CD4-positive, CD25-positive, alpha-beta regulatory T cell (primary cell): ENCODE results near the gene PES1. TPM values are rescaled to one million over a fixed set of nuclear protein-coding genes. Genes with fewer than 3 reads are reported as not detected.
A peak's percentile ranks its signal among the peaks of the same experiment; 100 is the strongest.
"Not testable (repeated sequence)": the region's sequence is repeated elsewhere in the genome, so short reads cannot be mapped to it uniquely, and the experiment has no call there.

Source experiments
- ATAC-seq, 2 donors: fragments of 150-1000 bp; cut with Tn5 transposase; one replicate each; pipeline ENCODE4 v1.10.0; 2021; ENCODE audit warnings: low read depth in 2 of 2, moderate number of reproducible peaks in 2 of 2, moderate library complexity in 1 of 2
- DNase-seq, 3 donors: peaks; one replicate each; pipeline versions ENCODE4 v3.0.0 to v3.0.0-alpha.2; 2012 to 2022; ENCODE audit warnings: mixed read lengths in 1 of 3
- H3K27ac ChIP-seq: one replicate; pipeline ENCODE4 v1.7.0; 2013; ENCODE audit warnings: mild to moderate bottlenecking, low read length; ENCODE audit not compliant: insufficient read depth, poor library complexity, severe bottlenecking
- H3K27me3 ChIP-seq: one replicate; pipeline ENCODE4 v1.7.0; 2013; ENCODE audit warnings: low read length; ENCODE audit not compliant: control insufficient read depth, insufficient read depth
- H3K36me3 ChIP-seq: one replicate; pipeline ENCODE4 v1.7.0; 2013; ENCODE audit warnings: mild to moderate bottlenecking, low read length, moderate library complexity; ENCODE audit not compliant: control insufficient read depth, insufficient read depth
- H3K4me1 ChIP-seq: 2 replicates; pipeline ENCODE4 v1.7.0; 2013; ENCODE audit warnings: mild to moderate bottlenecking, low read length; ENCODE audit not compliant: insufficient read depth, control insufficient read depth, poor library complexity, severe bottlenecking
- H3K4me3 ChIP-seq: one replicate; pipeline ENCODE4 v1.7.0; 2013; ENCODE audit warnings: low read depth, mild to moderate bottlenecking, low read length, moderate library complexity
- H3K9me3 ChIP-seq, 2 experiments: 1 replicate in 1 of 2; 2 replicates in 1 of 2; pipeline ENCODE4 v1.7.0; 2013; ENCODE audit warnings: low read length in 2 of 2, mild to moderate bottlenecking in 1 of 2, moderate library complexity in 1 of 2; ENCODE audit not compliant: control insufficient read depth in 2 of 2
- H3K27ac Mint-ChIP-seq, 3 donors: one replicate each; pipeline ENCODE4 v1.8.0; 2020 to 2022; ENCODE audit warnings: mild to moderate bottlenecking in 3 of 3, mixed read lengths in 3 of 3, moderate library complexity in 2 of 3
- H3K27me3 Mint-ChIP-seq: one replicate; pipeline ENCODE4 v1.8.0; 2022; ENCODE audit warnings: mild to moderate bottlenecking, mixed read lengths
- H3K36me3 Mint-ChIP-seq: one replicate; pipeline ENCODE4 v1.8.0; 2020; ENCODE audit warnings: mixed read lengths
- H3K4me1 Mint-ChIP-seq, 4 donors: one replicate each; pipeline ENCODE4 v1.8.0; 2020 to 2022; ENCODE audit warnings: mixed read lengths in 4 of 4, mild to moderate bottlenecking in 1 of 4
- H3K4me3 Mint-ChIP-seq, 4 donors: one replicate each; pipeline ENCODE4 v1.8.0; 2020 to 2022; ENCODE audit warnings: mild to moderate bottlenecking in 4 of 4, mixed read lengths in 4 of 4, moderate library complexity in 3 of 4
- H3K9me3 Mint-ChIP-seq, 7 donors: one replicate each; pipeline ENCODE4 v1.8.0; 2020 to 2022; ENCODE audit warnings: mixed read lengths in 7 of 7, mild to moderate bottlenecking in 3 of 7, moderate library complexity in 2 of 7
- polyA plus RNA-seq, 4 donors: library from polyadenylated mRNA; unstranded; fragments of 300-500 nt; fragmentation: Illumina TruSeq; gene quantifications; one replicate each; pipeline ENCODE4 v1.2.3, GENCODE V29; 2021
- total RNA-seq: library from RNA; stranded (reverse); gene quantifications from one replicate; pipeline ENCODE4 v1.2.3, GENCODE V29; 2022

The PES1 gene
- total and polyA plus RNA-seq, 5 donors from 2014 or later: 35.2 to 47.9 (median 36.8) TPM

GRCh38 chr22:30565341-30565740, 26.4 kb downstream of the PES1 start:
- Histone ChIP-seq H3K4me1 (no peaks in the 10 kb centered on the region), H3K36me3 (no peaks in the 10 kb centered on the region), H3K27me3 (no peaks in the 10 kb centered on the region), H3K27ac (no peak overlapping the region), H3K4me3 (no peak overlapping the region), H3K9me3 (no peaks in the 10 kb centered on the region)
- Mint-ChIP-seq H3K27me3 (peaks cover 14% of the 10 kb centered on the region), H3K27ac (no peak overlapping the region), H3K36me3 (peaks cover 5% of the 10 kb centered on the region), H3K4me1 (no peaks in the 10 kb centered on the region), H3K9me3 (no peaks in the 10 kb centered on the region), H3K4me3 (no peak overlapping the region)
- DNase-seq (no peak), ATAC-seq (no peak)

GRCh38 chr22:30564761-30565119, 27.0 kb downstream of the PES1 start:
- H3K27me3 Mint-ChIP-seq: peaks cover 8% of the 10 kb centered on the region
- Histone ChIP-seq H3K27ac (no peak overlapping the region), H3K27me3 (no peaks in the 10 kb centered on the region)

GRCh38 chr22:30564045-30564760, 27.5 kb downstream of the PES1 start:
- H3K4me1 ChIP-seq: no peaks in the 10 kb centered on the region
- no peaks in the 10 kb centered on the region for H3K9me3 ChIP-seq
- H3K27ac ChIP-seq: no peak overlapping the region
- DNase-seq (no peak), ATAC-seq (no peak)
- H3K4me3 ChIP-seq: no peak overlapping the region
- Mint-ChIP-seq H3K27ac (no peak overlapping the region), H3K9me3 (no peaks in the 10 kb centered on the region), H3K36me3 (peaks cover 2% of the 10 kb centered on the region), H3K4me3 (no peak overlapping the region), H3K27me3 (peaks cover 3% of the 10 kb centered on the region), H3K4me1 (no peaks in the 10 kb centered on the region)
- H3K27me3 ChIP-seq: no peaks in the 10 kb centered on the region
- H3K36me3 ChIP-seq: no peaks in the 10 kb centered on the region

More at GRCh38 chr22:30564761-30565119, 27.0 kb downstream of the PES1 start:
- no peak overlapping the region for H3K27ac Mint-ChIP-seq
- no peak overlapping the region for H3K4me3 Mint-ChIP-seq
- Histone ChIP-seq H3K9me3 (no peaks in the 10 kb centered on the region), H3K4me3 (no peak overlapping the region), H3K36me3 (no peaks in the 10 kb centered on the region), H3K4me1 (no peaks in the 10 kb centered on the region)
- H3K4me1 Mint-ChIP-seq: no peaks in the 10 kb centered on the region
- no peaks in the 10 kb centered on the region for H3K9me3 Mint-ChIP-seq
- ATAC-seq: no peak
- peaks cover 5% of the 10 kb centered on the region for H3K36me3 Mint-ChIP-seq
- DNase-seq: no peak

GRCh38 chr22:30562366-30562765, 29.3 kb downstream of the PES1 start:
- Mint-ChIP-seq H3K9me3 (no peaks in the 10 kb centered on the region), H3K27ac (no peak overlapping the region), H3K4me3 (no peak overlapping the region), H3K27me3 (no peaks in the 10 kb centered on the region), H3K36me3 (no peaks in the 10 kb centered on the region), H3K4me1 (no peaks in the 10 kb centered on the region)
- ATAC-seq: no peak
- Histone ChIP-seq H3K27ac (no peak overlapping the region), H3K27me3 (no peaks in the 10 kb centered on the region), H3K36me3 (no peaks in the 10 kb centered on the region), H3K4me1 (no peaks in the 10 kb centered on the region), H3K4me3 (no peak overlapping the region), H3K9me3 (no peaks in the 10 kb centered on the region)
- no peak for DNase-seq

- Mint-ChIP-seq H3K27me3 (no peaks in the 10 kb centered on the region), H3K4me3 (no peak overlapping the region), H3K27ac (no peak overlapping the region), H3K36me3 (no peaks in the 10 kb centered on the region), H3K9me3 (no peaks in the 10 kb centered on the region), H3K4me1 (no peaks in the 10 kb centered on the region)
- Histone ChIP-seq H3K4me1 (no peaks in the 10 kb centered on the region), H3K27ac (no peak overlapping the region), H3K4me3 (no peak overlapping the region), H3K36me3 (no peaks in the 10 kb centered on the region), H3K27me3 (no peaks in the 10 kb centered on the region), H3K9me3 (no peaks in the 10 kb centered on the region)
- no peak for DNase-seq
- no peak for ATAC-seq
Observed at GRCh38 chr22:30561402-30562189, 30.1 kb downstream of the PES1 start.

- H3K4me3 Mint-ChIP-seq, H3K36me3 Mint-ChIP-seq, H3K36me3 ChIP-seq, H3K9me3 Mint-ChIP-seq, H3K4me1 ChIP-seq, H3K27me3 Mint-ChIP-seq, H3K27ac ChIP-seq, H3K27me3 ChIP-seq, H3K4me1 Mint-ChIP-seq, ATAC-seq, H3K9me3 ChIP-seq, DNase-seq, H3K4me3 ChIP-seq: not testable (repeated sequence)
- peak overlapping the region in 1 of 3 donors; percentile 42 for H3K27ac Mint-ChIP-seq
Observed at GRCh38 chr22:30560643-30561202, 31.0 kb downstream of the PES1 start.

- no peak for ATAC-seq
- no peaks in the 10 kb centered on the region for H3K9me3 Mint-ChIP-seq
- no peak overlapping the region for H3K4me3 Mint-ChIP-seq
- no peaks in the 10 kb centered on the region for H3K4me1 ChIP-seq
- no peak overlapping the region for H3K4me3 ChIP-seq
- no peak overlapping the region for H3K27ac ChIP-seq
- H3K27me3 ChIP-seq: no peaks in the 10 kb centered on the region
- no peaks in the 10 kb centered on the region for H3K36me3 Mint-ChIP-seq
- H3K36me3 ChIP-seq: no peaks in the 10 kb centered on the region
- no peaks in the 10 kb centered on the region for H3K27me3 Mint-ChIP-seq
- DNase-seq: no peak
- H3K27ac Mint-ChIP-seq: no peak overlapping the region
- no peaks in the 10 kb centered on the region for H3K4me1 Mint-ChIP-seq
- H3K9me3 ChIP-seq: no peaks in the 10 kb centered on the region
Observed at GRCh38 chr22:30559889-30560288, 31.8 kb downstream of the PES1 start.
